Brain microvascular endothelial cell (primary cell): ENCODE measurements around the gene TSPAN5.
"Not testable (repeated sequence)": the region's sequence is repeated elsewhere in the genome, so short reads cannot be mapped to it uniquely, and the experiment has no call there.

Experiments used
- DNase-seq: peaks from one replicate; pipeline ENCODE4 v3.0.0-alpha.2; 2020
- H3K27ac ChIP-seq: fragments of 250-450 bp; sonication (Bioruptor Pico); 2 replicates; pipeline ENCODE4 v1.5.1; 2020; ENCODE audit warnings: mild to moderate bottlenecking, moderate library complexity
- H3K27me3 ChIP-seq: fragments of 250-450 bp; sonication (Bioruptor Pico); replicated peaks from 2 replicates; pipeline ENCODE4 v1.5.1; 2020; ENCODE audit warnings: mild to moderate bottlenecking
- H3K36me3 ChIP-seq: fragments of 250-450 bp; sonication (Bioruptor Pico); replicated peaks from 2 replicates; pipeline ENCODE4 v1.5.1; 2020; ENCODE audit warnings: mild to moderate bottlenecking
- H3K4me3 ChIP-seq: 2 replicates; pipeline ENCODE4 v1.5.1; 2011; ENCODE audit warnings: low read depth, mild to moderate bottlenecking, control low read depth, low read length, moderate library complexity
- in situ Hi-C: cut with HindIII; loops from 2 replicates; pipeline ENCODE4 v1.10.0; 2017; ENCODE audit warnings: low sequenced_read_pairs, low pct_ligation_motif_present
- TF ChIP-seq, protein P1 (sequence below): IDR thresholded peaks from 2 replicates; pipeline ENCODE4 v1.5.1; 2011; ENCODE audit warnings: low read depth, mild to moderate bottlenecking, moderate library complexity, low read length, control low read depth, inconsistent platforms; ENCODE audit errors: missing control alignments

TSPAN5 gene

DNA sequence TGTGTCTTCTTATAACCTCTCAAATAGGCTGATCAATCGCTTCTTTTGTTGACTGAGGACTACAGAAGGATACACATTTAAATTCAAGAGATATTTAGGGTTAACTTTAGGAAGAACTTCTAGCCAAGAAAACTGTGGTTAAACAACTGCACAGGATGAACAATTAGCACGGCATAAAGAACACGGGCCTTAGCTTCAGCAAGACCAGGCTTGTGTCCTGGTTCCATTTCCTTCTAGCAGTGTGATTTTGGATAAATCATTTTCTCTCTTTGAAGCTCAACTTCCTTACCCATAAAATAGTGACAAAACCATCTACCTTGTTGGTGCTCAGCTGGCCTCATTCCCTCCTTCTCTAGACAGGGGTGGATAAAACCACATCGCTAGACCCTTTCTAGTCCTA, 117.6 kb downstream of the TSPAN5 start:
- TF ChIP-seq, protein P1, sequence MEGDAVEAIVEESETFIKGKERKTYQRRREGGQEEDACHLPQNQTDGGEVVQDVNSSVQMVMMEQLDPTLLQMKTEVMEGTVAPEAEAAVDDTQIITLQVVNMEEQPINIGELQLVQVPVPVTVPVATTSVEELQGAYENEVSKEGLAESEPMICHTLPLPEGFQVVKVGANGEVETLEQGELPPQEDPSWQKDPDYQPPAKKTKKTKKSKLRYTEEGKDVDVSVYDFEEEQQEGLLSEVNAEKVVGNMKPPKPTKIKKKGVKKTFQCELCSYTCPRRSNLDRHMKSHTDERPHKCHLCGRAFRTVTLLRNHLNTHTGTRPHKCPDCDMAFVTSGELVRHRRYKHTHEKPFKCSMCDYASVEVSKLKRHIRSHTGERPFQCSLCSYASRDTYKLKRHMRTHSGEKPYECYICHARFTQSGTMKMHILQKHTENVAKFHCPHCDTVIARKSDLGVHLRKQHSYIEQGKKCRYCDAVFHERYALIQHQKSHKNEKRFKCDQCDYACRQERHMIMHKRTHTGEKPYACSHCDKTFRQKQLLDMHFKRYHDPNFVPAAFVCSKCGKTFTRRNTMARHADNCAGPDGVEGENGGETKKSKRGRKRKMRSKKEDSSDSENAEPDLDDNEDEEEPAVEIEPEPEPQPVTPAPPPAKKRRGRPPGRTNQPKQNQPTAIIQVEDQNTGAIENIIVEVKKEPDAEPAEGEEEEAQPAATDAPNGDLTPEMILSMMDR = no peak
- no peaks in the 10 kb centered on the region for H3K36me3 ChIP-seq
- in situ Hi-C loops = no loop called here
- no peaks in the 10 kb centered on the region for H3K27me3 ChIP-seq
- H3K4me3 ChIP-seq = no peak overlapping the region
- DNase-seq = no peak
- no peak overlapping the region for H3K27ac ChIP-seq

DNA sequence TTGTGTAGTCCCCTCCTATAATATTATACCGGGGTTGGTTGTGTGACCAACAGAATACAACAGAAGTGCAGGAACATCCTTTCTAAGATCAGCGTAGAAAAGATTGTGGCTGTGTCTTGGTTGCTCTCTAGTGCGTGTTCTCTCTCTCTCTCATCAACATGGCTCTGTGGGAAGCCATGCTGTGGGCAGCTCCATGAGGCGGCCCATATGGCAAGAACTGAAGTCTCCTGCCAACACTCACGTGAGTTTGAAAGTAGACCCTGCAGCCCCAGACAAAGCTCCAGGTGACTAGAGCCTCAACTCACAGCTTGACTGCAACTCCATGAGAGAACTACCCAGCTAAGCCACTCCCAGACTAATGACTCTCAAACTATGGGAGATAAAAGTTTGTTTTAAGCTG, 118.7 kb downstream of the TSPAN5 start:
- no peak for DNase-seq
- no peak overlapping the region for H3K27ac ChIP-seq
- in situ Hi-C loops = no loop called here
- H3K4me3 ChIP-seq = no peak overlapping the region
- TF ChIP-seq, protein P1 = no peak
- no peaks in the 10 kb centered on the region for H3K36me3 ChIP-seq
- H3K27me3 ChIP-seq = no peaks in the 10 kb centered on the region

DNA sequence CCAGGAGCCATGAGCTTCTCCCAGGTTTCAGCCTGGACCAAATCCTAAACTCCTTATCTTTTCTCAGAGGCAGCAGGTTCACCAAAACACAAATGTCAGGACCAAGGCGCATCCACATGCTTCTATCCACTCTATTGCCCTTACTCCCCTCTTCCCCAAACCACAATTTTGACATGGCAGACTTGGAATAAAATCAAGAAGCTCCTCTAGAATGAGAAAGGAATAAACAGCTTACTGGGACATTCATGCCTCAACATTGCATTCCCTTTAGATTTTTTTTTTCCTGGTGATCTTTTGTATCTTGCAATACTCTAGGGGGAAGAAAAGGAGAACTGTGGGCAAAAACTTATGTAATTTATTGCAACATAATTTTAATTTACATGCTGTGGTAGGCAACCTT, 119.1 kb downstream of the TSPAN5 start:
- Histone ChIP-seq H3K36me3 (no peaks in the 10 kb centered on the region), H3K27me3 (no peaks in the 10 kb centered on the region), H3K27ac (no peak overlapping the region), H3K4me3 (no peak overlapping the region)
- TF ChIP-seq, protein P1 = no peak
- DNase-seq = no peak
- in situ Hi-C loops = no loop called here

DNA sequence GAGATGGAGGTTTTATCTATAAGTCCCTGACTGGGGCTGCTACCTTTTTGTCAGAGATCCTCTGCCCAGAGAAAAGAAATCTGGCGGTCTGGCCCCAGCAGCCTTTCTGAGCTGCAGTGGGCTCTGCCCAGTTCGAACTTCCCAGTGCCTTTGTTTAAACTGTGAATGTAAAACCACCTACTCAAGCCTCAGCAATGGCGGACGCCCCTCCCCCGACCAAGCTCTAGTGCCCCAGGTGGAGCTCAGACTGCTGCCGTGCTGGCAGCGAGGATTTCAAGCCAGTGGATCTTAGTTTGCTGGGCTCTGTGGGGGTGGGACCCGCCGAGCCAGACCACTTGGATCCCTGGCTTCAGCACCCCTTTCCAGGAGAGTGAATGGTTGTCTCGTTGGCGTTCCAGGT, 121.8 kb downstream of the TSPAN5 start:
- in situ Hi-C loops = no loop called here
- no peak for DNase-seq
- TF ChIP-seq, protein P1 = no peak

DNA sequence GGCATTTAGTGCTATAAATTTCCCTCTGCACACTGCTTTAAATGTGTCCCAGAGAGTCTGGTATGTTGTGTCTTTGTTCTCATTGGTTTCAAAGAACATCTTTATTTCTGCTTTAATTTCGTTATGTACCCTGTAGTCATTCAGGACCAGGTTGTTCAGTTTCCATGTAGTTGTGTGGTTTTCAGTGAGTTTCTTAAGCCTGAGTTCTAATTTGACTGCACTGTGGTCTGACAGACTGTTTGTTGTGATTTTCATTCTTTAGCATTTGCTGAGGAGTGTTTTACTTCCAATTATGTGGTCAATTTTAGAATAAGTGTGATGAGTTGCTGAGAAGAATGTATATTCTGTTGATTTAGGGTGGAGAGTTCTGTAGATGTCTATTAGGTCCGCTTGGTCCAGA, 124.3 kb downstream of the TSPAN5 start:
- H3K4me3 ChIP-seq, DNase-seq, H3K36me3 ChIP-seq, H3K27ac ChIP-seq, in situ Hi-C loops, H3K27me3 ChIP-seq: not testable (repeated sequence)

More for the DNA sequence above, 121.8 kb downstream of the TSPAN5 start:
- H3K4me3 ChIP-seq = no peak overlapping the region
- no peak overlapping the region for H3K27ac ChIP-seq
- no peaks in the 10 kb centered on the region for H3K27me3 ChIP-seq
- no peaks in the 10 kb centered on the region for H3K36me3 ChIP-seq

DNA sequence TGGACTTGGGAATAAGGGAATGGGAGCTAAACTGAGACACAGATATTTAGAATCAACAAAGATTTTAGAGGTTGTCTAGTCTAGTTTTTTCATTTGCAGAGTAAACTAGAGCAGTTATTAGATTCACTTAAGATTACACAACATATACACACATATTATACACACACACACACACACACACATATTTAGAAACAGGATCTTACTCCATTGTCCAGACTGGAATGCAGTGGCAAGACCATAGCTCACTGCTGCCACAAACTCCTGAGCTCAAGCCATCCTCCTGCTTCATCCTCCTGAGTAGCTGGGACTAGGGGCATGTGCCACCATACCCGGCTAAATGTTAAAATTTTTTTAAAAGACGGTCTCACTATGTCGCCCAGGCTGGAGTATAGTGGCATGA, 127.8 kb downstream of the TSPAN5 start:
- DNase-seq = no peak

More for the DNA sequence above, 127.8 kb downstream of the TSPAN5 start:
- Histone ChIP-seq H3K27ac (no peak overlapping the region), H3K36me3 (no peaks in the 10 kb centered on the region), H3K4me3 (no peak overlapping the region), H3K27me3 (no peaks in the 10 kb centered on the region)
- in situ Hi-C loops = no loop called here
- TF ChIP-seq, protein P1 = no peak
